ENCODE measurements around the gene REN. TPM values are rescaled to one million over a fixed set of nuclear protein-coding genes. Genes with fewer than 3 reads are reported as not detected.

REN gene
- total RNA-seq, 2 experiments from 2014 or later: not detected

GRCh38 chr1:204196068-204196795 lies 30.1 kb upstream of the REN start, which contains the start of gene KISS1:
KISS1 (minus strand) TSS chr1:204196491; CDS start chr1:204192876, 3,615 bp downstream.
- no peak within 1 kb of the TSS for H3K27ac Mint-ChIP-seq

GRCh38 chr1:204194771-204195170 lies 28.6 kb upstream of the REN start:
- H3K9me3 Mint-ChIP-seq: no peaks in the 10 kb centered on the region
- DNase-seq: no peak
- no peaks in the 10 kb centered on the region for H3K36me3 Mint-ChIP-seq
- peaks cover 10% of the 10 kb centered on the region for H3K4me1 Mint-ChIP-seq
- no peak overlapping the region for H3K27ac Mint-ChIP-seq
- H3K27me3 Mint-ChIP-seq: peaks cover 19% of the 10 kb centered on the region
- no peak overlapping the region for H3K4me3 Mint-ChIP-seq

More at GRCh38 chr1:204196068-204196795, 30.1 kb upstream of the REN start, which contains the start of gene KISS1:
- Mint-ChIP-seq H3K4me1 (peaks cover 4% of the 10 kb centered on the region), H3K9me3 (no peaks in the 10 kb centered on the region), H3K36me3 (no peaks in the 10 kb centered on the region), H3K27me3 (peaks cover 8% of the 10 kb centered on the region), H3K4me3 (no peak within 1 kb of the TSS)
- DNase-seq: no peak

- peaks cover 26% of the 10 kb centered on the region for H3K27me3 Mint-ChIP-seq
- peaks cover 16% of the 10 kb centered on the region for H3K4me1 Mint-ChIP-seq
- no peak for DNase-seq
- no peak overlapping the region for H3K4me3 Mint-ChIP-seq
- H3K27ac Mint-ChIP-seq: no peak overlapping the region
- H3K36me3 Mint-ChIP-seq: no peaks in the 10 kb centered on the region
- H3K9me3 Mint-ChIP-seq: no peaks in the 10 kb centered on the region
Observed at GRCh38 chr1:204194080-204194479, 27.9 kb upstream of the REN start.

GRCh38 chr1:204192589-204193352 lies 26.6 kb upstream of the REN start:
- Mint-ChIP-seq H3K9me3 (no peaks in the 10 kb centered on the region), H3K36me3 (no peaks in the 10 kb centered on the region), H3K4me1 (peaks cover 21% of the 10 kb centered on the region), H3K4me3 (no peak overlapping the region), H3K27ac (no peak overlapping the region), H3K27me3 (peaks cover 38% of the 10 kb centered on the region)
- no peak for DNase-seq

- Mint-ChIP-seq H3K27ac (no peak overlapping the region), H3K4me3 (no peak overlapping the region), H3K4me1 (peaks cover 21% of the 10 kb centered on the region), H3K36me3 (no peaks in the 10 kb centered on the region), H3K27me3 (peaks cover 45% of the 10 kb centered on the region), H3K9me3 (no peaks in the 10 kb centered on the region)
- no peak for DNase-seq
Observed at GRCh38 chr1:204192046-204192445, 25.9 kb upstream of the REN start.

- peaks cover 21% of the 10 kb centered on the region for H3K4me1 Mint-ChIP-seq
- no peak for DNase-seq
- H3K36me3 Mint-ChIP-seq: no peaks in the 10 kb centered on the region
- no peak overlapping the region for H3K4me3 Mint-ChIP-seq
- H3K27ac Mint-ChIP-seq: no peak overlapping the region
- H3K9me3 Mint-ChIP-seq: no peaks in the 10 kb centered on the region
- peaks cover 51% of the 10 kb centered on the region for H3K27me3 Mint-ChIP-seq
Observed at GRCh38 chr1:204191456-204191855, 25.3 kb upstream of the REN start.

- Mint-ChIP-seq H3K4me3 (peak overlapping the region; percentile 44), H3K4me1 (peaks cover 21% of the 10 kb centered on the region), H3K27me3 (peaks cover 56% of the 10 kb centered on the region), H3K27ac (no peak overlapping the region), H3K36me3 (no peaks in the 10 kb centered on the region), H3K9me3 (no peaks in the 10 kb centered on the region)
- DNase-seq: peak; percentile 38
Observed at GRCh38 chr1:204190212-204191211, 24.4 kb upstream of the REN start.

GRCh38 chr1:204188959-204189639 lies 23.0 kb upstream of the REN start:
- H3K36me3 Mint-ChIP-seq: no peaks in the 10 kb centered on the region
- H3K27me3 Mint-ChIP-seq: peaks cover 61% of the 10 kb centered on the region
- DNase-seq: peak; percentile 37
- no peaks in the 10 kb centered on the region for H3K9me3 Mint-ChIP-seq
- peak overlapping the region; percentile 6 for H3K4me3 Mint-ChIP-seq
- H3K4me1 Mint-ChIP-seq: peaks cover 16% of the 10 kb centered on the region
- H3K27ac Mint-ChIP-seq: no peak overlapping the region

GRCh38 chr1:204186597-204186996 lies 20.5 kb upstream of the REN start:
- no peak for DNase-seq
- Mint-ChIP-seq H3K27ac (no peak overlapping the region), H3K4me3 (no peak overlapping the region), H3K4me1 (peaks cover 16% of the 10 kb centered on the region), H3K27me3 (peaks cover 56% of the 10 kb centered on the region), H3K36me3 (no peaks in the 10 kb centered on the region), H3K9me3 (no peaks in the 10 kb centered on the region)

GRCh38 chr1:204181116-204181515 lies 15.0 kb upstream of the REN start:
- no peaks in the 10 kb centered on the region for H3K36me3 Mint-ChIP-seq
- DNase-seq: no peak
- no peaks in the 10 kb centered on the region for H3K4me1 Mint-ChIP-seq
- no peak overlapping the region for H3K4me3 Mint-ChIP-seq
- H3K27ac Mint-ChIP-seq: no peak overlapping the region
- H3K27me3 Mint-ChIP-seq: peaks cover 8% of the 10 kb centered on the region
- no peaks in the 10 kb centered on the region for H3K9me3 Mint-ChIP-seq

- no peaks in the 10 kb centered on the region for H3K36me3 Mint-ChIP-seq
- no peak overlapping the region for H3K4me3 Mint-ChIP-seq
- no peaks in the 10 kb centered on the region for H3K4me1 Mint-ChIP-seq
- H3K27ac Mint-ChIP-seq: no peak overlapping the region
- no peaks in the 10 kb centered on the region for H3K9me3 Mint-ChIP-seq
- peaks cover 4% of the 10 kb centered on the region for H3K27me3 Mint-ChIP-seq
- DNase-seq: no peak
Observed at GRCh38 chr1:204180133-204180532, 14.0 kb upstream of the REN start.

- no peak overlapping the region for H3K27ac Mint-ChIP-seq
- DNase-seq: no peak
- H3K9me3 Mint-ChIP-seq: no peaks in the 10 kb centered on the region
- H3K4me3 Mint-ChIP-seq: no peak overlapping the region
- no peaks in the 10 kb centered on the region for H3K36me3 Mint-ChIP-seq
- H3K4me1 Mint-ChIP-seq: no peaks in the 10 kb centered on the region
- no peaks in the 10 kb centered on the region for H3K27me3 Mint-ChIP-seq
Observed at GRCh38 chr1:204178487-204179281, 12.5 kb upstream of the REN start.

GRCh38 chr1:204177133-204177532 lies 11.0 kb upstream of the REN start:
- Mint-ChIP-seq H3K27me3 (no peaks in the 10 kb centered on the region), H3K27ac (no peak overlapping the region), H3K36me3 (no peaks in the 10 kb centered on the region), H3K9me3 (peaks cover 6% of the 10 kb centered on the region), H3K4me1 (no peaks in the 10 kb centered on the region), H3K4me3 (no peak overlapping the region)
- DNase-seq: no peak

- Mint-ChIP-seq H3K27me3 (no peaks in the 10 kb centered on the region), H3K4me3 (no peak overlapping the region), H3K4me1 (no peaks in the 10 kb centered on the region), H3K9me3 (peaks cover 13% of the 10 kb centered on the region), H3K36me3 (no peaks in the 10 kb centered on the region), H3K27ac (no peak overlapping the region)
- DNase-seq: no peak
Observed at GRCh38 chr1:204176049-204176448, 9.9 kb upstream of the REN start.

Measured in activated naive CD8-positive, alpha-beta T cell treated with anti-CD3 and anti-CD28 coated beads for 36 hours (primary cell).